ENCODE results near the gene HOXD11.

Gene HOXD11

GRCh38 chr2:176106581-176107539, at the start of gene HOXD11:
HOXD11 (plus strand) TSS chr2:176107280; CDS start chr2:176107356, 76 bp downstream.
- no peaks in the 10 kb centered on the region for H3K4me1 ChIP-seq (ENCODE audit: low read depth, poor library complexity, severe bottlenecking)
- no peak within 1 kb of the TSS for H3K4me3 ChIP-seq (IDR thresholded peaks at IDR 0.05; ENCODE audit: insufficient read depth, low read depth, low read length)
- TF ChIP-seq CTCF (conservative IDR thresholded peaks at IDR 0.05; ENCODE audit: low read depth, low read length): no peak
- H3K27ac ChIP-seq: no peak within 1 kb of the TSS
- H3K79me2 ChIP-seq (ENCODE audit: insufficient read depth, low read depth): no peaks in the 10 kb centered on the region
- no peaks in the 10 kb centered on the region for H4K20me1 ChIP-seq (ENCODE audit: insufficient read depth)
- no peak within 1 kb of the TSS; the same call in 1 of the 2 replicates for H3K4me2 ChIP-seq
- no peak within 1 kb of the TSS for H3K9ac ChIP-seq
- H2AFZ ChIP-seq (ENCODE audit: low read depth): peak within 1 kb of the TSS; percentile 10; the same call in 1 of the 2 replicates
- H3K27me3 ChIP-seq (ENCODE audit: insufficient read depth, low read depth): no peaks in the 10 kb centered on the region
- H3K36me3 ChIP-seq (ENCODE audit: insufficient read depth): no peaks in the 10 kb centered on the region

GRCh38 chr2:176063958-176064357, 43.1 kb upstream of the HOXD11 start:
- no peaks in the 10 kb centered on the region for H3K79me2 ChIP-seq (ENCODE audit: insufficient read depth, low read depth)
- H3K36me3 ChIP-seq (ENCODE audit: insufficient read depth): no peaks in the 10 kb centered on the region
- no peaks in the 10 kb centered on the region for H4K20me1 ChIP-seq (ENCODE audit: insufficient read depth)
- H3K4me3 ChIP-seq (IDR thresholded peaks at IDR 0.05; ENCODE audit: insufficient read depth, low read depth, low read length): no peak overlapping the region
- H3K4me1 ChIP-seq (ENCODE audit: low read depth, poor library complexity, severe bottlenecking): peaks cover 28% of the 10 kb centered on the region
- no peak for TF ChIP-seq CTCF (conservative IDR thresholded peaks at IDR 0.05; ENCODE audit: low read depth, low read length)
- H3K27me3 ChIP-seq (ENCODE audit: insufficient read depth, low read depth): no peaks in the 10 kb centered on the region
- peak overlapping the region; percentile 36; the same call in 1 of the 2 replicates for H2AFZ ChIP-seq (ENCODE audit: low read depth)
- H3K4me2 ChIP-seq: peak overlapping the region; percentile 37; the same call in 1 of the 2 replicates
- peak overlapping the region; percentile 44; the same call in 1 of the 2 replicates for H3K27ac ChIP-seq
- H3K9ac ChIP-seq: no peak overlapping the region

GRCh38 chr2:176066645-176067588, 40.2 kb upstream of the HOXD11 start:
- no peaks in the 10 kb centered on the region for H3K36me3 ChIP-seq (ENCODE audit: insufficient read depth)
- H3K4me3 ChIP-seq (IDR thresholded peaks at IDR 0.05; ENCODE audit: insufficient read depth, low read depth, low read length): no peak overlapping the region
- H2AFZ ChIP-seq (ENCODE audit: low read depth): no peak overlapping the region
- no peaks in the 10 kb centered on the region for H3K79me2 ChIP-seq (ENCODE audit: insufficient read depth, low read depth)
- no peaks in the 10 kb centered on the region for H4K20me1 ChIP-seq (ENCODE audit: insufficient read depth)
- TF ChIP-seq CTCF (conservative IDR thresholded peaks at IDR 0.05; ENCODE audit: low read depth, low read length): no peak
- H3K4me1 ChIP-seq (ENCODE audit: low read depth, poor library complexity, severe bottlenecking): peaks cover 43% of the 10 kb centered on the region
- H3K4me2 ChIP-seq: no peak overlapping the region
- H3K27me3 ChIP-seq (ENCODE audit: insufficient read depth, low read depth): no peaks in the 10 kb centered on the region
- no peak overlapping the region for H3K9ac ChIP-seq
- no peak overlapping the region for H3K27ac ChIP-seq

GRCh38 chr2:176067589-176068418, 39.3 kb upstream of the HOXD11 start:
- no peak overlapping the region for H3K4me3 ChIP-seq (IDR thresholded peaks at IDR 0.05; ENCODE audit: insufficient read depth, low read depth, low read length)
- no peaks in the 10 kb centered on the region for H3K36me3 ChIP-seq (ENCODE audit: insufficient read depth)
- H3K4me2 ChIP-seq: no peak overlapping the region
- peaks cover 43% of the 10 kb centered on the region for H3K4me1 ChIP-seq (ENCODE audit: low read depth, poor library complexity, severe bottlenecking)
- H4K20me1 ChIP-seq (ENCODE audit: insufficient read depth): no peaks in the 10 kb centered on the region
- no peaks in the 10 kb centered on the region for H3K27me3 ChIP-seq (ENCODE audit: insufficient read depth, low read depth)
- no peaks in the 10 kb centered on the region for H3K79me2 ChIP-seq (ENCODE audit: insufficient read depth, low read depth)
- no peak for TF ChIP-seq CTCF (conservative IDR thresholded peaks at IDR 0.05; ENCODE audit: low read depth, low read length)
- H3K27ac ChIP-seq: no peak overlapping the region
- no peak overlapping the region for H3K9ac ChIP-seq
- H2AFZ ChIP-seq (ENCODE audit: low read depth): no peak overlapping the region
